Measurements from ENCODE around the gene HDHD5. TPM values are rescaled to one million over a fixed set of nuclear protein-coding genes. Genes with fewer than 3 reads are reported as not detected.

The HDHD5 gene
- total RNA-seq, 1 donor from 2014 or later, result 31.5 TPM

GRCh38 chr22:17120711-17121232 lies 38.3 kb downstream of the HDHD5 start:
- DNase-seq (ENCODE audit: low read depth in 2 of 2), result no peak

GRCh38 chr22:17120281-17120680 lies 38.8 kb downstream of the HDHD5 start:
- DNase-seq (ENCODE audit: low read depth in 2 of 2), result peak; percentile 14 to 68

- peak in 1 of 2 donors; percentile 13 for DNase-seq (ENCODE audit: low read depth in 2 of 2)
Observed at GRCh38 chr22:17119481-17120202, 39.4 kb downstream of the HDHD5 start.

- no peak for DNase-seq (ENCODE audit: low read depth in 2 of 2)
Observed at GRCh38 chr22:17118342-17118741, 40.7 kb downstream of the HDHD5 start.

- DNase-seq (ENCODE audit: low read depth in 2 of 2), result no peak
Observed at GRCh38 chr22:17117890-17118289, 41.2 kb downstream of the HDHD5 start.

GRCh38 chr22:17117400-17117799 lies 41.7 kb downstream of the HDHD5 start:
- no peak for DNase-seq (ENCODE audit: low read depth in 2 of 2)

- DNase-seq (ENCODE audit: low read depth in 2 of 2), result no peak
Observed at GRCh38 chr22:17116572-17117330, 42.3 kb downstream of the HDHD5 start.

GRCh38 chr22:17115945-17116565 lies 43.0 kb downstream of the HDHD5 start:
- DNase-seq (ENCODE audit: low read depth in 2 of 2), result no peak

GRCh38 chr22:17115236-17115635 lies 43.8 kb downstream of the HDHD5 start:
- no peak for DNase-seq (ENCODE audit: low read depth in 2 of 2)

- DNase-seq (ENCODE audit: low read depth in 2 of 2), result no peak
Observed at GRCh38 chr22:17114898-17115235, 44.2 kb downstream of the HDHD5 start.

- no peak for DNase-seq (ENCODE audit: low read depth in 2 of 2)
Observed at GRCh38 chr22:17114173-17114897, 44.7 kb downstream of the HDHD5 start.

GRCh38 chr22:17113600-17113999 lies 45.5 kb downstream of the HDHD5 start:
- DNase-seq (ENCODE audit: low read depth in 2 of 2), result no peak

- DNase-seq (ENCODE audit: low read depth in 2 of 2), result no peak
Observed at GRCh38 chr22:17112491-17113042, 46.5 kb downstream of the HDHD5 start.

GRCh38 chr22:17110791-17111550 lies 48.1 kb downstream of the HDHD5 start:
- no peak for DNase-seq (ENCODE audit: low read depth in 2 of 2)

GRCh38 chr22:17109976-17110375 lies 49.1 kb downstream of the HDHD5 start:
- no peak for DNase-seq (ENCODE audit: low read depth in 2 of 2)

- no peak for DNase-seq (ENCODE audit: low read depth in 2 of 2)
Observed at GRCh38 chr22:17109113-17109865, 49.8 kb downstream of the HDHD5 start.

GRCh38 chr22:17108256-17109112 lies 50.6 kb downstream of the HDHD5 start:
- DNase-seq (ENCODE audit: low read depth in 2 of 2), result no peak

GRCh38 chr22:17107547-17107810 lies 51.6 kb downstream of the HDHD5 start:
- no peak for DNase-seq (ENCODE audit: low read depth in 2 of 2)
